SK-N-SH (cell line): ENCODE data around the gene ITLN1. TPM values are rescaled to one million over a fixed set of nuclear protein-coding genes. Genes with fewer than 3 reads are reported as not detected.

Experiments used
- CTCF ChIA-PET: fragments of 300-600, 350-600 bp; formaldehyde crosslinking; extraction: SDS; loops from one replicate; lab custom pipeline; 2021; lab: Yijun Ruan, JAX
- POLR2A ChIA-PET: fragments of 350-600 bp; sonication (Branson Sonifier 250); formaldehyde crosslinking; extraction: SDS; loops from one replicate; lab custom pipeline; 2020; ENCODE audit warnings: antibody characterized with exemption, inconsistent platforms; lab: Yijun Ruan, JAX
- DNase-seq: peaks from one replicate; pipeline ENCODE4 v3.0.0; 2012
- H2AFZ ChIP-seq: fragments of 200-600 bp; sonication (generic); 2 replicates; pipeline ENCODE4 v1.8.1; 2016; ENCODE audit warnings: antibody characterized with exemption, mild to moderate bottlenecking, low read depth
- H3F3A ChIP-seq: fragments of 200-600 bp; sonication (generic); replicated peaks from 2 replicates; pipeline ENCODE3; 2016; ENCODE audit warnings: antibody characterized with exemption, mild to moderate bottlenecking; ENCODE audit not compliant: insufficient read depth
- H3K27ac ChIP-seq, 2 experiments: fragments of 200-500 bp in 1 of 2; fragments of 200-600 bp in 1 of 2; sonication (Bioruptor generic) in 1 of 2; sonication (generic), shearing (Covaris generic) in 1 of 2; 2 replicates each; pipeline versions ENCODE4 v1.5.1 to v1.6.1; 2014 to 2016; ENCODE audit warnings: low read depth in 2 of 2, inconsistent platforms in 1 of 2, low read length in 1 of 2, mild to moderate bottlenecking in 1 of 2, mixed read lengths in 1 of 2
- H3K27me3 ChIP-seq: fragments of 200-600 bp; sonication (generic), shearing (Covaris generic); 2 replicates; pipeline ENCODE4 v1.6.1; 2016; ENCODE audit warnings: mixed run types; ENCODE audit not compliant: insufficient read depth
- H3K36me3 ChIP-seq, 2 experiments: fragments of 200-500 bp in 1 of 2; fragments of 200-600 bp in 1 of 2; sonication (Bioruptor generic) in 1 of 2; sonication (generic) in 1 of 2; replicated peaks in 1 of 2; 2 replicates each; pipeline versions ENCODE3 to v1.5.1; 2014 to 2016; ENCODE audit warnings: low read length in 1 of 2, mild to moderate bottlenecking in 1 of 2; ENCODE audit not compliant: insufficient read depth in 2 of 2, control insufficient read depth in 1 of 2
- H3K4me1 ChIP-seq, 2 experiments: fragments of 200-500 bp in 1 of 2; fragments of 200-600 bp in 1 of 2; sonication (Bioruptor generic) in 1 of 2; sonication (generic), shearing (Covaris generic) in 1 of 2; 2 replicates each; pipeline versions ENCODE4 v1.5.1 to v1.6.1; 2014 to 2016; ENCODE audit warnings: low read depth in 1 of 2, low read length in 1 of 2, mixed run types in 1 of 2; ENCODE audit not compliant: insufficient read depth in 2 of 2, control insufficient read depth in 1 of 2
- H3K4me2 ChIP-seq: fragments of 200-600 bp; sonication (generic), shearing (Covaris generic); 2 replicates; pipeline ENCODE4 v1.6.1; 2017; ENCODE audit warnings: mixed run types
- H3K4me3 ChIP-seq, 2 experiments: fragments of 200-500 bp in 1 of 2; fragments of 200-600 bp in 1 of 2; sonication (Bioruptor generic) in 1 of 2; sonication (generic), shearing (Covaris generic) in 1 of 2; 2 replicates each; pipeline versions ENCODE4 v1.5.1 to v1.8.1; 2014 to 2016; ENCODE audit warnings: low read depth in 2 of 2, inconsistent platforms in 1 of 2, low read length in 1 of 2, mild to moderate bottlenecking in 1 of 2, mixed read lengths in 1 of 2, moderate library complexity in 1 of 2
- H3K79me2 ChIP-seq: fragments of 200-600 bp; sonication (generic); 2 replicates; pipeline ENCODE4 v1.8.1; 2017; ENCODE audit warnings: mild to moderate bottlenecking; ENCODE audit not compliant: insufficient read depth
- H3K9ac ChIP-seq: fragments of 200-600 bp; sonication (generic); 2 replicates; pipeline ENCODE4 v1.6.1; 2017; ENCODE audit warnings: mixed run types
- H3K9me2 ChIP-seq: fragments of 200-600 bp; sonication (generic); 2 replicates; pipeline ENCODE4 v1.6.1; 2017; ENCODE audit warnings: mixed run types
- H3K9me3 ChIP-seq: fragments of 200-600 bp; sonication (generic); 2 replicates; pipeline ENCODE4 v1.6.1; 2017; ENCODE audit warnings: mixed run types, mild to moderate bottlenecking, moderate library complexity
- H4K20me1 ChIP-seq: fragments of 200-600 bp; sonication (generic); 2 replicates; pipeline ENCODE4 v1.6.1; 2017; ENCODE audit warnings: mild to moderate bottlenecking, mixed run types; ENCODE audit not compliant: insufficient read depth
- ELF1 ChIP-seq: IDR thresholded peaks from 2 replicates; pipeline ENCODE4 v1.4.0; 2012
- EP300 ChIP-seq, 2 experiments: IDR thresholded peaks; 2 replicates each; pipeline versions ENCODE4 v1.4.0 to v1.6.1; 2012; ENCODE audit warnings: borderline replicate concordance in 1 of 2, low read depth in 1 of 2, low read length in 1 of 2
- FOXJ3 ChIP-seq: sonication (generic); formaldehyde crosslinking; IDR thresholded peaks from 2 replicates; pipeline ENCODE4 v1.5.1; 2020; ENCODE audit warnings: mild to moderate bottlenecking, missing genetic modification reagents
- FOXM1 ChIP-seq: IDR thresholded peaks from 2 replicates; pipeline ENCODE4 v1.4.0; 2012; ENCODE audit warnings: low read depth, mild to moderate bottlenecking
- GABPA ChIP-seq: IDR thresholded peaks from 2 replicates; pipeline ENCODE4 v1.4.0; 2012; ENCODE audit warnings: low read depth, mild to moderate bottlenecking
- GATA2 ChIP-seq: sonication (generic); formaldehyde crosslinking; IDR thresholded peaks from 2 replicates; pipeline ENCODE4 v1.5.0; 2020; ENCODE audit warnings: mild to moderate bottlenecking, missing genetic modification reagents
- JUND ChIP-seq: IDR thresholded peaks from 2 replicates; pipeline ENCODE4 v1.4.0; 2012
- MAX ChIP-seq: IDR thresholded peaks from 2 replicates; pipeline ENCODE4 v1.4.0; 2012; ENCODE audit warnings: low read depth
- NFIC ChIP-seq: IDR thresholded peaks from 2 replicates; pipeline ENCODE4 v1.4.0; 2012; ENCODE audit warnings: borderline replicate concordance
- NRF1 ChIP-seq: IDR thresholded peaks from 2 replicates; pipeline ENCODE4 v1.6.1; 2012; ENCODE audit warnings: low read depth, mild to moderate bottlenecking, low read length
- PBX3 ChIP-seq: IDR thresholded peaks from 2 replicates; pipeline ENCODE4; 2012
- RAD21 ChIP-seq: IDR thresholded peaks from 2 replicates; pipeline ENCODE4 v1.6.1; 2012; ENCODE audit warnings: mild to moderate bottlenecking, low read length
- REST ChIP-seq: IDR thresholded peaks from 2 replicates; pipeline ENCODE4 v1.6.1; 2012; ENCODE audit warnings: mild to moderate bottlenecking, low read depth, low read length, moderate library complexity
- TCF12 ChIP-seq: IDR thresholded peaks from 2 replicates; pipeline ENCODE4 v1.4.0; 2012
- TEAD4 ChIP-seq: IDR thresholded peaks from 2 replicates; pipeline ENCODE4 v1.4.0; 2012; ENCODE audit warnings: mild to moderate bottlenecking, borderline replicate concordance; ENCODE audit not compliant: insufficient read depth
- USF1 ChIP-seq: IDR thresholded peaks from 2 replicates; pipeline ENCODE4 v1.4.0; 2012; ENCODE audit warnings: low read depth, borderline replicate concordance
- USF2 ChIP-seq: fragments of 150-350 bp; IDR thresholded peaks from 2 replicates; pipeline ENCODE4 v1.6.1; 2017; ENCODE audit warnings: antibody characterized with exemption, low read length, low read depth, borderline replicate concordance
- YY1 ChIP-seq: IDR thresholded peaks from 2 replicates; pipeline ENCODE4 v1.4.0; 2012; ENCODE audit warnings: low read depth, mild to moderate bottlenecking
- WGBS: methylation state at CpG from one replicate; pipeline ENCODE4 v1.1.6; 2017; ENCODE audit warnings: low lambda C conversion rate; 5-methylcytosine and 5-hydroxymethylcytosine counted together
- polyA plus RNA-seq, 3 experiments: library from polyadenylated mRNA; depleted of rRNA; stranded (reverse); fragments of >200 nt; gene quantifications; 2 replicates each; pipeline ENCODE4 v1.2.3, GENCODE V29; 2012

The ITLN1 gene
- polyA plus RNA-seq, 1 of the 3 experiments (the other 2 are of a cell fraction), result not detected

- ChIA-PET CTCF (interaction anchor here (0.7 kb wide), 1 partner anchor 259 kb away, joined by 3 read pairs; no protein-coding TSS in a partner anchor), POLR2A (no interaction called here)
- no peak for TF ChIP-seq GABPA
- TF ChIP-seq FOXM1, result no peak
- no peak for TF ChIP-seq ELF1
- TF ChIP-seq MAX, result no peak
- TF ChIP-seq YY1, result no peak
- no peak for TF ChIP-seq EP300 (IDR thresholded peaks at IDR 0.05; ENCODE audit: borderline replicate concordance in 1 of 2, low read depth in 1 of 2, low read length in 1 of 2)
- no peak for TF ChIP-seq USF2
- TF ChIP-seq NRF1, result no peak
- no peak for TF ChIP-seq JUND
- TF ChIP-seq REST, result no peak
- TF ChIP-seq RAD21, result no peak
- TF ChIP-seq FOXJ3 (CRISPR knock-in tag), result no peak
- TF ChIP-seq PBX3, result no peak
- no peak for TF ChIP-seq TCF12
- TF ChIP-seq GATA2 (CRISPR knock-in tag), result no peak
- no peak for TF ChIP-seq USF1
- TF ChIP-seq NFIC, result no peak
- no peak for TF ChIP-seq TEAD4
- Histone ChIP-seq H3K9me3 (no peaks in the 10 kb centered on the region), H2AFZ (no peak overlapping the region), H3F3A (no peaks in the 10 kb centered on the region), H4K20me1 (no peaks in the 10 kb centered on the region), H3K27me3 (peaks cover 34% of the 10 kb centered on the region; the same call in 1 of the 2 replicates), H3K9me2 (no peaks in the 10 kb centered on the region), H3K4me1 (no peaks in the 10 kb centered on the region), H3K27ac (no peak overlapping the region), H3K79me2 (no peaks in the 10 kb centered on the region), H3K36me3 (no peaks in the 10 kb centered on the region), H3K9ac (no peak overlapping the region), H3K4me3 (no peak overlapping the region), H3K4me2 (no peak overlapping the region)
- DNase-seq, result peak; percentile 15
- 54% methylated on average over 6 of the region's 9 CpGs for WGBS
Observed at GRCh38 chr1:160837558-160838205, 47.3 kb downstream of the ITLN1 start.
